ENCODE data around the gene PTMA.

Gene PTMA

DNA sequence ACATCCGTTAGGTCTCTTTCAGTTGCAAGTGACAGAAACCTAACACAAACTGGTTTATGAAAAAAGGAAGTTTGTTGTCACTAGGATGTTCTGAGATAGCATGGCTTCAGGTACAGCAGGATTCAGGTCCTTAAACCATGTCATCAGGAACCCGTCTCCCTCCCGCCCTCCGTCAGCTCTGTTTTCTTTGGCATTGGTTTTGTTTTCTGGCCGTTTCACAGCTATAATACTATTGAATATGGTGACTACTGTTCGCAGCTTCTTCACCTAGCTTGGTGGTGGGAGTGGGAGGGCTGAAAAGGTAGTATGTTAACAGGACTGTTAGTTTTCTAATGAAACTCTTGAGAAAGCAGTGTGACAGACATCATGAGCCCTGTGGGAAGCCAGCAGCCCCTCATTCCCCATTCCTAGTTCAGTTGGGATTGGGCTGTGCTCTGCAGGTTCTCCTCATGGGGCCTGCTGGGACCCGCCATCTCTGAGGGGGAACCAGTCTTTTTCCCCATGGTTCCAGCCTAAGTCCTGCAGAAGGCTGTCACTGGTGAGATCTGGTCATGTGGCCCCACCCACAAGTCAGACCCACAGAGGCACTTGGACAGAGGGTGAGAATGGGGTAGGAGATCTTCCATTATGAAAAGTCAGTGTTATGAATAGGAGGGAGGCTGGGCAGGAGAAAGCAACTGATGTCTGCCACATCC is 12.1 kb downstream of the PTMA start:
- no peak for DNase-seq (ENCODE audit: extremely low read depth, low read depth)
- TF ChIP-seq, protein P1, sequence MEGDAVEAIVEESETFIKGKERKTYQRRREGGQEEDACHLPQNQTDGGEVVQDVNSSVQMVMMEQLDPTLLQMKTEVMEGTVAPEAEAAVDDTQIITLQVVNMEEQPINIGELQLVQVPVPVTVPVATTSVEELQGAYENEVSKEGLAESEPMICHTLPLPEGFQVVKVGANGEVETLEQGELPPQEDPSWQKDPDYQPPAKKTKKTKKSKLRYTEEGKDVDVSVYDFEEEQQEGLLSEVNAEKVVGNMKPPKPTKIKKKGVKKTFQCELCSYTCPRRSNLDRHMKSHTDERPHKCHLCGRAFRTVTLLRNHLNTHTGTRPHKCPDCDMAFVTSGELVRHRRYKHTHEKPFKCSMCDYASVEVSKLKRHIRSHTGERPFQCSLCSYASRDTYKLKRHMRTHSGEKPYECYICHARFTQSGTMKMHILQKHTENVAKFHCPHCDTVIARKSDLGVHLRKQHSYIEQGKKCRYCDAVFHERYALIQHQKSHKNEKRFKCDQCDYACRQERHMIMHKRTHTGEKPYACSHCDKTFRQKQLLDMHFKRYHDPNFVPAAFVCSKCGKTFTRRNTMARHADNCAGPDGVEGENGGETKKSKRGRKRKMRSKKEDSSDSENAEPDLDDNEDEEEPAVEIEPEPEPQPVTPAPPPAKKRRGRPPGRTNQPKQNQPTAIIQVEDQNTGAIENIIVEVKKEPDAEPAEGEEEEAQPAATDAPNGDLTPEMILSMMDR (IDR thresholded peaks at IDR 0.05; ENCODE audit: low read depth, low read length, missing control alignments): no peak
- H3K4me3 ChIP-seq (replicated peaks; ENCODE audit: low read depth, low read length): no peak overlapping the region

DNA sequence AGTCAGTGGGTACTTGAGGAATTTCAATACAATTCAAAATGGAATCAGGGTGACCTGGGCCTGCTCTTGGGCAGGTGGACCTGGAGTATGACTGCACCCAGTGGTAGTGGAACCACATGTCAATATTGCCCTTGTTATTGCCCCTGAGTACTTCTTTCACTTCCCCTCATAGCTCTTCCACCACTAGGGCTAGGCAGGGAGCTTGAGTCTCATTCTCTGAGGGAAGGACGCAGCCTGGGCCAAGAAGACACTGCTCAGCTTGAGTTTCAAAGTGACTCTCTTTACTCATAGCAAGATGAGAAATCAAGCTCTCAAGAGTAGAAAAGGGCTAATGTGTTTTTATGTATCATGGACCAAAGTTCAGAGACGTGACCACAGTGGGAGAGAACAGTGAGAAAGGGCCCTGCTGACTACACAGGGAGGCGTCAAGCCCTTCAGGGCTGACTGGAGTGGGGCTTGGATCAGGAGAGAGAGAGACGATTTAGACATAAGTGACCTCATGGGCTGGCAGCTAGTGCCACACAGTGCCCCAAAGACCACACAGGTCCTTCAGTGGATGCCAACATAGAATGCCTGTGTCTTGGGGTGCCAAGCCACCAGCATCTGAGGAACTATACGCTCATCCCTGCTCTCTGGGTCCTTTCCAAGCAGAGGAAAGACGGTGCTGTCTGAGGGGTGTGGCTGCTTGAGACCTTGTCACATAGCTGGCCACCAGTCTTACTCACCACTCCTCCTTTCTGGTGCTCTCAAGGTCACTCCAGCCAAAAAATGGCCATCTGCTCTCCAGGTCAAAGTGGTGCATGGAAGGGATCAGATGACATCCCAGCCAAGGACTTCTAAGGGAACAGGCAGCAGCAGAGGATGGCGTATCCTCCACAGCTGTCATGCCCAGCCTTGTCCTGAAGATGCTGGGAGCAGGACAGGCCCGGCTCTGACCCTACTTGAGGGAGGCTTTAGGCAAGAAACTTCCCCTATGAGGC is 13.0 kb downstream of the PTMA start:
- H3K4me3 ChIP-seq (replicated peaks; ENCODE audit: low read depth, low read length): no peak overlapping the region
- DNase-seq (ENCODE audit: extremely low read depth, low read depth): no peak
- TF ChIP-seq, protein P1 (IDR thresholded peaks at IDR 0.05; ENCODE audit: low read depth, low read length, missing control alignments): no peak

DNA sequence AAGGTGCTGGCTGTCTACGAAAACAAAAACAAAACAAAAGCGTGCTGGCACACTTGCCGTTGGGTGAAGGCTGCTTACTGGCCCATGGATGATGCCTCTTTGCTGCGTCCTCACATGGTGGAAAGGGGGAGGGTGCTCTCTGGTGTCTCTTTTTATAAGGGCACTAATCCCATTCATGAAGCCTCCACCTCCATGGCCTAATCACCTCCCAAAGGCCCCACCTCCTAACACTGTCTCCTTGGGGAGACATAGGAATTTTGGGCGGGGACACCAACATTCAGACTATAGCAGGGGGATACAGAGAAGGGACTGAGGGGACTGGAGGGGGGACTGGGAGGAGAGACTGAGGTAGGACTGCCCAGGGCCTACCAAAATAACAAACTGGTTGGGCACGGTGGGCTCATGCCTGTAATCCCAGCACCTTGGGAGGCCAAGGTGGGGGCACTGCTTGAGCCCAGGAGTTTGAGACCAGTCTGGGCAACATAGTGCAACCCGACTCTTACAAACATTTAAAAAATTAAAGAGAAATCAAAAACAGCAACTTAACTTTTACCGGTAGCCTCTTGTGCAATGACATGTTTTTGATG is 14.5 kb downstream of the PTMA start:
- TF ChIP-seq, protein P1 (IDR thresholded peaks at IDR 0.05; ENCODE audit: low read depth, low read length, missing control alignments): no peak
- no peak for DNase-seq (ENCODE audit: extremely low read depth, low read depth)
- no peak overlapping the region for H3K4me3 ChIP-seq (replicated peaks; ENCODE audit: low read depth, low read length)

DNA sequence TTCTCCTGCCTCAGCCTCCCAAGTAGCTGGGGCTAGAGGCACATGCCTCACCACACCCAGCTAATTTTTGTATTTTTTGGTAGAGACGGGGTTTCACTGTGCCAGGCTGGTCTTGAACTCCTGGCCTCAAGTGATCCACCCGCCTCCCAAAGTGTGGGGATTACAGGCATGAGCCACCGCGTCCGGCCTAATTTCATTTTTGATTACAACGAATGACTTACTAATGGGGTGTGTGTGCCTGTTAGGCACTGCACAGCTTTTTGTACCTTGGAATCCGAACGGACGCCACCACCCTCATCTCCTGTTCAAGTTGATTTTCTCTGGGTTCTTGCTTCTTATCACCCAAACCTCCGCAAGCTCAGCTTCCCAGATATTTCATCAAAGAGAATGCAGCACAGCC is 17.2 kb downstream of the PTMA start:
- TF ChIP-seq, protein P1 (IDR thresholded peaks at IDR 0.05; ENCODE audit: low read depth, low read length, missing control alignments): no peak
- H3K4me3 ChIP-seq (replicated peaks; ENCODE audit: low read depth, low read length): no peak overlapping the region
- no peak for DNase-seq (ENCODE audit: extremely low read depth, low read depth)

DNA sequence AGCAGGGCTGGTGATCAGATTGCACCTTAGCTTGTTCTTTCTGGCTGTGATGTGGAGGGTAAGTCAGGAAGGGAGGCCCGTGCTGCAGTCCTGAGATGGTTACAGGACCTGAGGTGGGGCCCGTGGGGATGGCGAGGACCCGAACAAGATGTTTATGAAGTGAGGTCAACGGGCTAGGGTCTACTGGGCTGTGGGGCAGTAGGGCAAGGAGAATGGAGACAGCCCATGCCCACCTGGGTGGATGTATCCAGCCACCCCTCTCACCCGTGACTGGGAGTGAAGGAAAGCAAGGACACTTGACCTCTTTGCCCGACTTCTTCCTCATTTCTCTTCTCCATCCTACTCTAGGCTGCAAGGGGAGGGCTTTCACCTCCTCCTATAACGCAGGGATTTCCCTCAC is 18.0 kb downstream of the PTMA start:
- TF ChIP-seq, protein P1 (IDR thresholded peaks at IDR 0.05; ENCODE audit: low read depth, low read length, missing control alignments): no peak
- no peak for DNase-seq (ENCODE audit: extremely low read depth, low read depth)
- H3K4me3 ChIP-seq (replicated peaks; ENCODE audit: low read depth, low read length): no peak overlapping the region

DNA sequence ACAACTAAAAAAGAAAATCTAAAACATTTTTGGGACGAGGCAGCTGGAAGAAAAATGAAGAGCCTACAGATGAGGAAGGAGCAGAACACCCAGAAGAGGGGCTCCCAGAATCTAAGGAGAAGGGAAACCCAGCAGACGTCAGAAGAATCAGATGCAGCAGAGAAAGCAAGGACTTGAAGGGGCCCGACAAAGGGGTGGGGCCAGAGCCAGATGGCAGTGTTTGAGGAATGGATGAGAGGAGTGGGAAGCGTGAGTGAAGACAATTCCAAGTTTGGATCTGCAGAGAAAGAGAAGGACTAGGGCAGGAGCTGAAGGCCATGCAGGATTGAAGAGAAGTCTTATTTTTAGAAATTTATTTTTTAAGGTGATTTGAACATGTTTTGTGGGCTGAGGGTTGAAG is 19.3 kb downstream of the PTMA start:
- TF ChIP-seq, protein P1 (IDR thresholded peaks at IDR 0.05; ENCODE audit: low read depth, low read length, missing control alignments): no peak
- no peak for DNase-seq (ENCODE audit: extremely low read depth, low read depth)
- no peak overlapping the region for H3K4me3 ChIP-seq (replicated peaks; ENCODE audit: low read depth, low read length)
